Fibroblast of lung (primary cell): ENCODE measurements around the gene DDX54. TPM values are rescaled to one million over a fixed set of nuclear protein-coding genes. Genes with fewer than 3 reads are reported as not detected.

Source experiments
- DNase-seq, 2 donors: peaks; one replicate each; pipeline versions ENCODE4 v3.0.0 to v3.0.0-alpha.2; 2010; ENCODE audit warnings: low read depth in 2 of 2
- H2AFZ ChIP-seq: 2 replicates; pipeline ENCODE4 v1.5.1; 2012; ENCODE audit warnings: low read length, control low read depth, inconsistent platforms
- H3K27ac ChIP-seq: 2 replicates; pipeline ENCODE4 v1.5.1; 2011; ENCODE audit warnings: low read length, control low read depth; ENCODE audit not compliant: insufficient read depth
- H3K27me3 ChIP-seq: 2 replicates; pipeline ENCODE4 v1.5.1; 2011; ENCODE audit warnings: mild to moderate bottlenecking, low read length; ENCODE audit not compliant: control insufficient read depth, insufficient read depth
- H3K36me3 ChIP-seq: 2 replicates; pipeline ENCODE4 v1.5.1; 2011; ENCODE audit warnings: low read length; ENCODE audit not compliant: control insufficient read depth, insufficient read depth
- H3K4me1 ChIP-seq: 2 replicates; pipeline ENCODE4 v1.5.1; 2011; ENCODE audit warnings: low read length; ENCODE audit not compliant: control insufficient read depth, insufficient read depth; ENCODE audit errors: extremely low read depth
- H3K4me2 ChIP-seq: 2 replicates; pipeline ENCODE4 v1.5.1; 2011; ENCODE audit warnings: low read length, control low read depth; ENCODE audit not compliant: insufficient read depth; ENCODE audit errors: extremely low read depth
- H3K4me3 ChIP-seq, 4 experiments: fragments of 200-600 bp in 1 of 4; sonication (generic) in 1 of 4; replicated peaks in 1 of 4; 2 replicates each; pipeline ENCODE4 v1.5.1; 2011 to 2016; ENCODE audit warnings: low read length in 4 of 4, low read depth in 3 of 4, mild to moderate bottlenecking in 3 of 4, control low read depth in 2 of 4, inconsistent platforms in 1 of 4, mixed read lengths in 1 of 4; ENCODE audit not compliant: insufficient read depth in 1 of 4; ENCODE audit errors: control extremely low read depth in 1 of 4
- H3K79me2 ChIP-seq: 2 replicates; pipeline ENCODE4 v1.5.1; 2012; ENCODE audit warnings: mild to moderate bottlenecking, low read length, inconsistent platforms; ENCODE audit not compliant: control insufficient read depth, insufficient read depth
- H3K9ac ChIP-seq: 2 replicates; pipeline ENCODE4 v1.5.1; 2011; ENCODE audit warnings: mild to moderate bottlenecking, low read length, control low read depth; ENCODE audit not compliant: insufficient read depth
- H3K9me3 ChIP-seq: 2 replicates; pipeline ENCODE4 v1.5.1; 2012; ENCODE audit warnings: low read depth, low read length; ENCODE audit not compliant: control insufficient read depth, insufficient read depth
- H4K20me1 ChIP-seq: 2 replicates; pipeline ENCODE4 v1.5.1; 2011; ENCODE audit warnings: low read length; ENCODE audit not compliant: control insufficient read depth, insufficient read depth; ENCODE audit errors: extremely low read depth
- CTCF ChIP-seq, 2 donors: IDR thresholded peaks in 1 of 2; conservative IDR thresholded peaks in 1 of 2; 1 replicate in 1 of 2; 2 replicates in 1 of 2; pipeline ENCODE4 v1.5.1; 2011 to 2012; ENCODE audit warnings: low read length in 2 of 2, control low read depth in 1 of 2, inconsistent platforms in 1 of 2, low read depth in 1 of 2, mild to moderate bottlenecking in 1 of 2
- EZH2 ChIP-seq: IDR thresholded peaks from 2 replicates; pipeline ENCODE4 v1.5.1; 2012; ENCODE audit warnings: low read length, control low read depth, mild to moderate bottlenecking; ENCODE audit errors: missing control alignments
- polyA plus RNA-seq, 2 donors: library from polyadenylated mRNA; depleted of rRNA in 1 of 2; stranded (reverse) in 1 of 2; unstranded in 1 of 2; fragments of >200 nt; gene quantifications; 2 replicates each; pipeline ENCODE4 v1.2.1, GENCODE V29; 2011 to 2012; ENCODE audit warnings: missing spikeins in 1 of 2
- total RNA-seq: library from RNA; depleted of rRNA; stranded (reverse); fragments of >200 nt; gene quantifications from 2 replicates; pipeline ENCODE4 v1.2.1, GENCODE V29; 2014

DDX54 gene
- total and polyA plus RNA-seq, 2 donors (not counting 1 experiment from before 2014, with no cell fraction given): 20.5 to 23.6 TPM

- H3K4me1 ChIP-seq: peaks cover 13% of the 10 kb centered on the region
Observed at GRCh38 chr12:113221181-113221996, 36.1 kb upstream of the DDX54 start, which contains the start of gene TPCN1. TPCN1 (plus strand) TSS chr12:113221464; CDS start chr12:113226853, 5,389 bp downstream.

DNA sequence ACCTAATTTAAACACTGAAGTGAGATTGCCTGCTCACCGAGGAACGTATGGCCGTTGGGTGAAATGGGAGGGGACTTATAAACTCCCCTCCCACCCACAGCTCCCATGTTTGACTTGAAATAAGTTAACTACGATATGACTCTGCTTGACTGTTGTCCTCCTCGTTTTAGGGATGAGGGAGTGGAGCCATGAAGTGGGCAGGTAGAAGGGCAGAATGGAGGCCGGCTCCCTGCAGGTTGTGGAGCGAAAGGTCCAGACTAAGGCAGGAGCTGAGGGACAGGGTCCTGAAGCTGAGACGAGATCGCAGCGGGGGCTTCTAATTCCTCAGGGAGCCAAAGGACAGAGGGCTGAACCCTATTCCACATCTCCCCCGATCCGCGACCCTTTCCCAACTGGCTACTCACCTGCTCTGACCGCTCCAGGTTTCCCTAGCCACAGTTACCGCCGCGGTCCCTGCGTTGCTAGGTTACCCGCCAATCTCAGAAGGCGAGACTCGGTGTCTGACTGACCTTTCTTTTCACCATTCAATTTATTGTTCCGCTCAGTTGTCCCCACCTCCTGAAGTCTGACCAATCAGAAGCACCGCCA, 35.4 kb upstream of the DDX54 start:
- TF ChIP-seq CTCF (conservative IDR thresholded peaks at IDR 0.05 in 1 of 2, IDR thresholded peaks at IDR 0.05 in 1 of 2; ENCODE audit: low read depth in 1 of 2, low read length in 2 of 2) (no peak), EZH2 (no peak)
- Histone ChIP-seq H3K27ac (peak overlapping the region; percentile 72), H4K20me1 (no peaks in the 10 kb centered on the region), H3K4me2 (peak overlapping the region; percentile 99), H3K9ac (peak overlapping the region; percentile 43), H2AFZ (peak overlapping the region; percentile 60), H3K36me3 (no peaks in the 10 kb centered on the region), H3K79me2 (peaks cover 3% of the 10 kb centered on the region), H3K27me3 (no peaks in the 10 kb centered on the region), H3K4me1 (peaks cover 13% of the 10 kb centered on the region), H3K4me3 (peak overlapping the region; percentile 41 to 77 (median 60)), H3K9me3 (no peaks in the 10 kb centered on the region)
- no peak for DNase-seq

More at GRCh38 chr12:113221181-113221996, 36.1 kb upstream of the DDX54 start, which contains the start of gene TPCN1:
- Histone ChIP-seq H2AFZ (peak within 1 kb of the TSS; percentile 60), H3K27me3 (no peaks in the 10 kb centered on the region), H3K4me3 (peak within 1 kb of the TSS; percentile 56 to 82 (median 73)), H3K9me3 (no peaks in the 10 kb centered on the region), H3K27ac (peak within 1 kb of the TSS; percentile 72), H3K36me3 (no peaks in the 10 kb centered on the region), H3K9ac (peak within 1 kb of the TSS; percentile 74), H3K79me2 (peaks cover 3% of the 10 kb centered on the region), H4K20me1 (no peaks in the 10 kb centered on the region), H3K4me2 (peak within 1 kb of the TSS; percentile 99)
- TF ChIP-seq EZH2 (no peak), CTCF (conservative IDR thresholded peaks at IDR 0.05 in 1 of 2, IDR thresholded peaks at IDR 0.05 in 1 of 2; ENCODE audit: low read depth in 1 of 2, low read length in 2 of 2) (peak in 1 of 2 donors; percentile 3)
- peak; percentile 100 for DNase-seq

DNA sequence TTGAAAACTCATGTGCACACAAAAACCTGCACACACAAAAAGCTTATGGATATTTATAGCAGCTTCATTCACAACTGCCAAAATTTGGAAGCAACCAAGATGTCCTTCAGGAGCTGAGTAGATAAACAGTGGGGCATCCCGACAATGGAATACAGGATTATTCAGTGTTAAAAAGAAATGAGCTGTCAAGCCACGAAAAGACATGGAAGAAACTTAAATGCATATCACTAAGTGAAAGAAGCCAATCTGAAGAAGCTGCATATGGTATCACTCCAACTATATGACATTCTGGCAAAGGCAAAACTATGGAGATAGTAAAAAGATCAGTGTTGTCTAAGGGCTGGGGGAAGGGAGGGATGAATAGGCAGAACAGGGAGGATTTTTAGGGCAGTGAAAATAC, 30.7 kb upstream of the DDX54 start:
- H3K9me3 ChIP-seq: no peaks in the 10 kb centered on the region
- H3K4me3 ChIP-seq: no peak overlapping the region
- H3K4me1 ChIP-seq: peaks cover 10% of the 10 kb centered on the region
- H3K4me2 ChIP-seq: no peak overlapping the region
- no peaks in the 10 kb centered on the region for H4K20me1 ChIP-seq
- no peaks in the 10 kb centered on the region for H3K79me2 ChIP-seq
- H3K9ac ChIP-seq: no peak overlapping the region
- H2AFZ ChIP-seq: no peak overlapping the region
- TF ChIP-seq EZH2 (no peak), CTCF (conservative IDR thresholded peaks at IDR 0.05 in 1 of 2, IDR thresholded peaks at IDR 0.05 in 1 of 2; ENCODE audit: low read depth in 1 of 2, low read length in 2 of 2) (no peak)
- no peaks in the 10 kb centered on the region for H3K27me3 ChIP-seq
- no peaks in the 10 kb centered on the region for H3K36me3 ChIP-seq
- DNase-seq: no peak
- H3K27ac ChIP-seq: no peak overlapping the region
